Uterus (tissue), 4 donors: ENCODE data around the gene TBX2. TPM values are rescaled to one million over a fixed set of nuclear protein-coding genes. Genes with fewer than 3 reads are reported as not detected.

Experiments used
- DNase-seq, 2 donors: peaks; one replicate each; pipeline ENCODE4 v3.0.0-alpha.2; 2019 to 2020
- H3K27ac ChIP-seq, 2 donors: fragments of 200-600 bp; sonication (generic); 1 replicate in 1 of 2; 2 replicates in 1 of 2; pipeline ENCODE4 v1.5.1; 2016 to 2018
- H3K27me3 ChIP-seq, 2 donors: fragments of 200-600 bp; sonication (generic); one replicate each; pipeline ENCODE4 v1.5.1; 2018 to 2019; ENCODE audit warnings: control low read depth in 1 of 2
- H3K36me3 ChIP-seq, 2 donors: fragments of 200-600 bp; sonication (generic); one replicate each; pipeline ENCODE4 v1.5.1; 2019; ENCODE audit warnings: control low read depth in 1 of 2
- H3K4me1 ChIP-seq, 2 donors: fragments of 200-600 bp; sonication (generic); one replicate each; pipeline ENCODE4 v1.5.1; 2018 to 2019; ENCODE audit warnings: control low read depth in 1 of 2
- H3K4me3 ChIP-seq, 2 donors: fragments of 200-600 bp; sonication (generic); 1 replicate in 1 of 2; 2 replicates in 1 of 2; pipeline ENCODE4 v1.5.1; 2018 to 2019; ENCODE audit warnings: mild to moderate bottlenecking in 1 of 2
- H3K9me3 ChIP-seq, 2 donors: fragments of 200-600 bp; sonication (generic); one replicate each; pipeline ENCODE4 v1.5.1; 2019; ENCODE audit warnings: control low read depth in 1 of 2
- POLR2A ChIP-seq, 2 donors: fragments of 450-650 bp; IDR thresholded peaks; one replicate each; pipeline ENCODE4 v1.6.1; 2016; ENCODE audit warnings: antibody characterized with exemption in 2 of 2, mild to moderate bottlenecking in 1 of 2, moderate library complexity in 1 of 2
- intact Hi-C: fragments of 100-400 bp; cut with DNase I; formaldehyde crosslinking; loops from one replicate; pipeline ENCODE4 v1.15.1; 2023; ENCODE audit warnings: low total_unique reads
- total RNA-seq, 4 donors: library from RNA; depleted of rRNA in 3 of 4; stranded (reverse); fragments of >200 nt in 3 of 4; gene quantifications; one replicate each; pipeline versions ENCODE4 v1.1.0 to v1.2.4, GENCODE V29; 2014 to 2023
- TF ChIP-seq, protein P1 (sequence below), 4 experiments: fragments of 200-600 bp in 2 of 4; fragments of 450-650 bp in 2 of 4; sonication (generic) in 2 of 4; IDR thresholded peaks; one replicate each; pipeline ENCODE4 v1.5.1; 2016 to 2019; ENCODE audit warnings: antibody characterized with exemption in 4 of 4, mild to moderate bottlenecking in 2 of 4, moderate library complexity in 1 of 4
- donor health status: DM: yes; HTN: yes; CAD: no.

Gene TBX2
- total RNA-seq, 4 donors from 2014 or later: 0.29 to 40.5 (median 27.4) TPM

DNA sequence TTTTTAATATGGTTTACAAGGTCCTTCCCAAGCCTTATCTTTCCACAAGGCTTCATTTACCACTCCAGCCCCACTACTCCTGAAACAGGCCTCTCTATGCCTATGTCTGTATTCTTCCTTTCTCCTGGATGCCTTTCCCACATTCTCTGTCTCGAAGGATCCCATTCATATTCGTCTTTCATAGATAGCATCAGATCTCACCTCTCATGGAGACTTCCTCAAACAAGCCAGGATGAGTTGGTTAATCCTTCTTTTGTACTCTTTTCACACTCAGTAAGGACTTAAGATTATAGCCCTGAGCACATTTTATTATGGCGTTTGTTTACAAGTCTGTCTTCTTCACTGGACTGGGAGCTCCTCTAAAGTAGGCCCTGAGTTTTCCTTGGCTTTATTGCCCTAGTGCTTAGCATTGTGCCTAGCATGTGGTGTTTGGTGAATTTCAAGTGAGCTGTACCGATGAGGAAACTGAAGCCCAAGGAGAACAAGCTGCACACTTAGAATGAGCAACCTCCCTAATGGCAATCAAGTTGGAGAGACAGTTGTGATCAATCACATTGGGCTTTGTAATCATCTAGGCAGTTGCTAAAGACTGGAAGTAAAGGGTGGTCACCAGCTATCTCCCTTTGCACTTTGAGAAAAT is 42.6 kb downstream of the TBX2 start:
- peaks cover 0 to 9% of the 10 kb centered on the region in 2 donors for H3K9me3 ChIP-seq
- H3K4me1 ChIP-seq: no peaks in the 10 kb centered on the region
- no peak overlapping the region for H3K27ac ChIP-seq
- TF ChIP-seq POLR2A (IDR thresholded peaks at IDR 0.05): no peak
- TF ChIP-seq, protein P1, sequence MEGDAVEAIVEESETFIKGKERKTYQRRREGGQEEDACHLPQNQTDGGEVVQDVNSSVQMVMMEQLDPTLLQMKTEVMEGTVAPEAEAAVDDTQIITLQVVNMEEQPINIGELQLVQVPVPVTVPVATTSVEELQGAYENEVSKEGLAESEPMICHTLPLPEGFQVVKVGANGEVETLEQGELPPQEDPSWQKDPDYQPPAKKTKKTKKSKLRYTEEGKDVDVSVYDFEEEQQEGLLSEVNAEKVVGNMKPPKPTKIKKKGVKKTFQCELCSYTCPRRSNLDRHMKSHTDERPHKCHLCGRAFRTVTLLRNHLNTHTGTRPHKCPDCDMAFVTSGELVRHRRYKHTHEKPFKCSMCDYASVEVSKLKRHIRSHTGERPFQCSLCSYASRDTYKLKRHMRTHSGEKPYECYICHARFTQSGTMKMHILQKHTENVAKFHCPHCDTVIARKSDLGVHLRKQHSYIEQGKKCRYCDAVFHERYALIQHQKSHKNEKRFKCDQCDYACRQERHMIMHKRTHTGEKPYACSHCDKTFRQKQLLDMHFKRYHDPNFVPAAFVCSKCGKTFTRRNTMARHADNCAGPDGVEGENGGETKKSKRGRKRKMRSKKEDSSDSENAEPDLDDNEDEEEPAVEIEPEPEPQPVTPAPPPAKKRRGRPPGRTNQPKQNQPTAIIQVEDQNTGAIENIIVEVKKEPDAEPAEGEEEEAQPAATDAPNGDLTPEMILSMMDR (IDR thresholded peaks at IDR 0.05): no peak
- no peaks in the 10 kb centered on the region for H3K27me3 ChIP-seq
- no peaks in the 10 kb centered on the region for H3K36me3 ChIP-seq
- H3K4me3 ChIP-seq: no peak overlapping the region
- intact Hi-C loops: no loop called here
- no peak for DNase-seq

DNA sequence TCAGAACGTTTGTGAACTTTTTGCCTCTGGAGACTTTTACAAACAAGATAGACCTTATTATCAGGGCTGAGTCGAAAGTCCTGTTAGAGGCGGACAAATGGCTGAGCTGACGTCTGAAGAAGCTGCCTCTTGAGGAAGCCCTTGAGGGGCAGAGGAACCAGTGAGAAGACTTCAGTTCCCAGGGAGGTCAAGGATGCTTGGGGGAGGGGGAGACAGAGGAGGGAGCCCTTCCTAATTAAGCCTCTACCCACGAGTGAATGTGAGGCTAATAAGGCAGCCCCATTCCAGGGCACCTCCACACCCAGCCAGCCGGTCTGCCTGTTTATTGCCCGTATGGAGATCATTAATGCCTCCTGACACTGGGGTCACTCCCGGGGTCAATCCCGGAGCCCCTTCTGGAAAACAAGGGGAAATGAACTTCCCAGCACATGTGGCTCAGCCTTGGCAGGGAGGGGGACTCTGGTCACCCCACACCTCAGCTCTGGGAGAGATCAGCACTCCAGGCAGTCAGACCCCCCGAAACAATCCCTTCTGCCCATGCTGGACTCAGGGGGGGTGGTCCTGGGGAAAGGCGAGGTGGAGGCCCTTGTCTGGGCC is 43.3 kb downstream of the TBX2 start:
- Histone ChIP-seq H3K27ac (no peak overlapping the region), H3K4me1 (no peaks in the 10 kb centered on the region), H3K9me3 (peaks cover 0 to 4% of the 10 kb centered on the region in 2 donors), H3K27me3 (no peaks in the 10 kb centered on the region), H3K36me3 (no peaks in the 10 kb centered on the region), H3K4me3 (no peak overlapping the region)
- no peak for DNase-seq
- TF ChIP-seq, protein P1 (IDR thresholded peaks at IDR 0.05): no peak
- TF ChIP-seq POLR2A (IDR thresholded peaks at IDR 0.05): no peak
- intact Hi-C loops: no loop called here

DNA sequence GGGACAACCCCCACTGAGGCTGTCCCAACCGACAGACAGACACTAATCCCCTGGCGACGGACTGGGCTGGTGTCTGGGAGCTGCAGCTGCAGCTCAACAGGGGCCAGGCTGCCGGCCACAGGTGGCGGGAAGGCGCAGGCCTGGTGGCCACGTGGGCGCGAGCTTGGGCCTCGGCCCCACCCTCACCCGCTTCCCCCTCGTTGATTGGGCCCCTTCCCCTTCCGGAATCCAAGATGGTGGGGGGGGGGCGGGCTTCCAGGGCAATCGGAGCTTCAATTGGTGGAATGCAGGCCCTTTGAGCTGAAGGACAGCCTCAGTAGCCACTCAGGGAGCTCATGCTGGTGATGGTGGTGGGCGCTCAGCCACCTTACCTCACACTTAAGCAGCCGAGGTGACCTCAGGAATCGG is 43.8 kb downstream of the TBX2 start:
- intact Hi-C loops: no loop called here
- no peak for DNase-seq

DNA sequence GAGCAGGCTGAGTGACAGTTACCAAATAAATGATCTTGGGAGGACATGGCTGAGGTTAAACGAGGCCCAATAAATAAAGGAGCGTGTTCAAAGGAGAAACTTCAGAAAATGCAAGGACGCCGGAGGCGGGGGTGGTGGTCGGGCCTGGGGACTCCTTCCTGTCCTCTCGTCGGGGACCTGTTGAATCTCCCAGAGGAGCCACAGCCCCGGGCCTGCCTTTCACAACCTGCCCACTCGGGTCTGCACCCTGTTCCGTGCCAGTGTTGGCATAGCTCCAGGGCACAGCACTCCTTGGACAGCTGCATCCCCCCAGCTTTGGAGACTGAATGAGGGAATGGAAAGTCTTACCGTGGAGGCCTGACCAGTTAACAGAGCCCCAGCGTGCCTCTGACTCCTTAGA is 44.4 kb downstream of the TBX2 start:
- H3K4me3 ChIP-seq: no peak overlapping the region
- H3K4me1 ChIP-seq: no peaks in the 10 kb centered on the region
- H3K9me3 ChIP-seq: no peaks in the 10 kb centered on the region
- H3K27ac ChIP-seq: no peak overlapping the region
- no peak for DNase-seq
- TF ChIP-seq, protein P1 (IDR thresholded peaks at IDR 0.05): no peak
- no peak for TF ChIP-seq POLR2A (IDR thresholded peaks at IDR 0.05)
- no peaks in the 10 kb centered on the region for H3K27me3 ChIP-seq
- intact Hi-C loops: no loop called here
- no peaks in the 10 kb centered on the region for H3K36me3 ChIP-seq

More for the DNA sequence above, 43.8 kb downstream of the TBX2 start:
- Histone ChIP-seq H3K4me1 (no peaks in the 10 kb centered on the region), H3K27me3 (no peaks in the 10 kb centered on the region), H3K4me3 (no peak overlapping the region), H3K9me3 (no peaks in the 10 kb centered on the region), H3K27ac (no peak overlapping the region), H3K36me3 (no peaks in the 10 kb centered on the region)
- no peak for TF ChIP-seq POLR2A (IDR thresholded peaks at IDR 0.05)
- TF ChIP-seq, protein P1 (IDR thresholded peaks at IDR 0.05): no peak

DNA sequence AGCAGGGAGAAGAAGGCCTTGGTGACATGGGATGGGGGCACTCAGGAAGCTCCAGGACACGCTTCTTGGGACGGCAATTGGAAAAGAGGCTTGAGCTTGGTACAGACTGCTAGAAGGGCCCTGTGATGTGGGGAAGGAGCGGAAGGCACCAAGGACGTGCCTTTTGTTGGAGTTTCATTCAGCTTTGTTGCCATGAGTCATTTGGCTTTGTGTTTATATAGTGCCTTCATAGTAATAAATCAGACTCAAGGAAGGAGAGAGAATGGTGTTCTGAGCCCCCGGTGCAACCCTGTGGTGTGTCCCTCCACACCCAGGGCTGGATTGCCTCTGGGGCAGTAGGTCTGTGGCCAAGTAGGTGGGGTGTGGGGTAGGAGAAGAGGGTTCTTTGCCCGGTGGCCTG is 45.2 kb downstream of the TBX2 start:
- Histone ChIP-seq H3K27ac (no peak overlapping the region), H3K4me3 (no peak overlapping the region), H3K9me3 (no peaks in the 10 kb centered on the region), H3K27me3 (no peaks in the 10 kb centered on the region), H3K4me1 (no peaks in the 10 kb centered on the region), H3K36me3 (no peaks in the 10 kb centered on the region)
- DNase-seq: no peak
- intact Hi-C loops: no loop called here
- no peak for TF ChIP-seq POLR2A (IDR thresholded peaks at IDR 0.05)
- TF ChIP-seq, protein P1 (IDR thresholded peaks at IDR 0.05): no peak
